Liver (tissue), 9 donors: ENCODE results near the gene PCDHB6. TPM values are rescaled to one million over a fixed set of nuclear protein-coding genes. Genes with fewer than 3 reads are reported as not detected.
"Not testable (repeated sequence)": the region's sequence is repeated elsewhere in the genome, so short reads cannot be mapped to it uniquely, and the experiment has no call there.

Source experiments
- DNase-seq: peaks from one replicate; pipeline ENCODE4 v3.0.0-alpha.2; 2017; ENCODE audit warnings: low spot score
- H3K27ac ChIP-seq, 2 donors: one replicate each; pipeline ENCODE4 v1.7.0; 2013; ENCODE audit warnings: inconsistent platforms in 2 of 2, low read length in 2 of 2, control low read depth in 1 of 2, low read depth in 1 of 2, mild to moderate bottlenecking in 1 of 2
- H3K27me3 ChIP-seq, 4 donors: one replicate each; pipeline versions ENCODE4 v1.6.1 to v1.7.0; 2013; ENCODE audit warnings: low read length in 3 of 4, inconsistent platforms in 1 of 4, mild to moderate bottlenecking in 1 of 4, moderate library complexity in 1 of 4; ENCODE audit not compliant: control insufficient read depth in 4 of 4, insufficient read depth in 4 of 4
- H3K36me3 ChIP-seq, 4 donors: one replicate each; pipeline versions ENCODE4 v1.6.1 to v1.7.0; 2013; ENCODE audit warnings: low read length in 3 of 4, mild to moderate bottlenecking in 3 of 4, low read depth in 1 of 4, moderate library complexity in 1 of 4; ENCODE audit not compliant: control insufficient read depth in 4 of 4, insufficient read depth in 3 of 4
- H3K4me1 ChIP-seq, 4 donors: one replicate each; pipeline versions ENCODE4 v1.6.1 to v1.7.0; 2013; ENCODE audit warnings: low read length in 3 of 4, mild to moderate bottlenecking in 3 of 4, moderate library complexity in 1 of 4; ENCODE audit not compliant: control insufficient read depth in 4 of 4, insufficient read depth in 4 of 4
- H3K4me3 ChIP-seq, 3 donors: one replicate each; pipeline versions ENCODE4 v1.6.1 to v1.7.0; 2013; ENCODE audit warnings: low read length in 3 of 3, control low read depth in 1 of 3, low read depth in 1 of 3, mild to moderate bottlenecking in 1 of 3
- H3K9ac ChIP-seq, 2 donors: one replicate each; pipeline ENCODE4 v1.7.0; 2013; ENCODE audit warnings: low read length in 2 of 2, mild to moderate bottlenecking in 2 of 2, moderate library complexity in 2 of 2, control low read depth in 1 of 2, low read depth in 1 of 2
- H3K9me3 ChIP-seq, 4 donors: one replicate each; pipeline versions ENCODE4 v1.6.1 to v1.7.0; 2013; ENCODE audit warnings: low read length in 3 of 4; ENCODE audit not compliant: control insufficient read depth in 4 of 4
- ATF3 ChIP-seq: IDR thresholded peaks from 2 replicates; pipeline ENCODE4 v1.6.1; 2016; ENCODE audit warnings: antibody characterized with exemption
- CTCF ChIP-seq: fragments of 150-350 bp; IDR thresholded peaks from 2 replicates; pipeline ENCODE4 v1.5.1; 2017; ENCODE audit warnings: improper control_type of control experiment, low read depth, low read length; ENCODE audit not compliant: missing input control
- EGR1 ChIP-seq, 2 donors: IDR thresholded peaks; 2 replicates each; pipeline ENCODE4 v1.6.1; 2016 to 2018; ENCODE audit warnings: antibody characterized with exemption in 2 of 2, low read depth in 2 of 2
- FOXA1 ChIP-seq: IDR thresholded peaks from 2 replicates; pipeline ENCODE4 v1.6.1; 2016; ENCODE audit warnings: antibody characterized with exemption
- FOXA2 ChIP-seq: IDR thresholded peaks from 2 replicates; pipeline ENCODE4 v1.6.1; 2016; ENCODE audit warnings: antibody characterized with exemption
- GABPA ChIP-seq, 2 donors: IDR thresholded peaks in 1 of 2; conservative IDR thresholded peaks in 1 of 2; 2 replicates each; pipeline ENCODE4 v1.6.1; 2016; ENCODE audit warnings: antibody characterized with exemption in 2 of 2, mild to moderate bottlenecking in 1 of 2, moderate library complexity in 1 of 2
- HNF4A ChIP-seq, 2 donors: conservative IDR thresholded peaks; 2 replicates each; pipeline ENCODE4 v1.6.1; 2016; ENCODE audit warnings: antibody characterized with exemption in 2 of 2, mild to moderate bottlenecking in 2 of 2
- HNF4G ChIP-seq: IDR thresholded peaks from 2 replicates; pipeline ENCODE4 v1.6.1; 2016; ENCODE audit warnings: antibody characterized with exemption
- JUND ChIP-seq, 2 donors: IDR thresholded peaks; 2 replicates each; pipeline ENCODE4 v1.6.1; 2016; ENCODE audit warnings: antibody characterized with exemption in 2 of 2
- MAX ChIP-seq: IDR thresholded peaks from 2 replicates; pipeline ENCODE4 v1.6.1; 2016; ENCODE audit warnings: antibody characterized with exemption
- NR2F2 ChIP-seq: IDR thresholded peaks from 2 replicates; pipeline ENCODE4 v1.6.1; 2016; ENCODE audit warnings: antibody characterized with exemption
- RAD21 ChIP-seq, 2 donors: IDR thresholded peaks; 2 replicates each; pipeline ENCODE4 v1.6.1; 2016; ENCODE audit warnings: antibody characterized with exemption in 2 of 2, mild to moderate bottlenecking in 2 of 2
- RXRA ChIP-seq, 2 donors: IDR thresholded peaks; 2 replicates each; pipeline ENCODE4 v1.6.1; 2017 to 2018; ENCODE audit warnings: antibody characterized with exemption in 2 of 2, mild to moderate bottlenecking in 1 of 2
- SP1 ChIP-seq: IDR thresholded peaks from 2 replicates; pipeline ENCODE4 v1.6.1; 2018; ENCODE audit warnings: antibody characterized with exemption, mild to moderate bottlenecking
- TAF1 ChIP-seq: conservative IDR thresholded peaks from 2 replicates; pipeline ENCODE4 v1.6.1; 2016; ENCODE audit warnings: antibody characterized with exemption, mild to moderate bottlenecking
- YY1 ChIP-seq: IDR thresholded peaks from 2 replicates; pipeline ENCODE4 v1.6.1; 2016; ENCODE audit warnings: antibody characterized with exemption, mild to moderate bottlenecking
- ZBTB33 ChIP-seq: IDR thresholded peaks from 2 replicates; pipeline ENCODE4 v1.6.1; 2016; ENCODE audit warnings: antibody characterized with exemption
- WGBS: extraction: QIAGEN DNeasy Blood & Tissue Kit; methylation state at CpG from one replicate; pipeline ENCODE4 v1.1.7; 2013; 5-methylcytosine and 5-hydroxymethylcytosine counted together
- polyA plus RNA-seq, 2 donors: library from polyadenylated mRNA; stranded (reverse) in 1 of 2; unstranded in 1 of 2; fragments of 200-250 nt in 1 of 2; fragments of >200 nt in 1 of 2; fragmentation: Nextera tagmentation in 1 of 2; extraction: Ambion mirVana in 1 of 2; gene quantifications; one replicate each; pipeline versions ENCODE4 v1.2.1 to v1.2.3, GENCODE V29; 2013 to 2015
- total RNA-seq, 2 donors: library from RNA; depleted of rRNA; stranded (reverse); fragments of >200 nt; gene quantifications; one replicate each; pipeline ENCODE4 v1.2.3, GENCODE V29; 2014
- TF ChIP-seq, protein P1 (sequence below): IDR thresholded peaks from 2 replicates; pipeline ENCODE4 v1.6.1; 2016; ENCODE audit warnings: antibody characterized with exemption, mild to moderate bottlenecking
- donor health status: healthy.
- donor health status: healthy.
- donor health status: healthy.
- donor health status: healthy.
- donor health status: healthy.

The PCDHB6 gene
- total and polyA plus RNA-seq, 4 donors: 0.04 to 0.06 (median 0.05) TPM; not detected in 1

GRCh38 chr5:141121563-141121962, 28.3 kb upstream of the PCDHB6 start, which contains the start of gene PCDHB4 (continued):
- TF ChIP-seq ZBTB33: no peak
- no peak for TF ChIP-seq GABPA (IDR thresholded peaks at IDR 0.05 in 1 of 2, conservative IDR thresholded peaks at IDR 0.05 in 1 of 2)

- Histone ChIP-seq H3K4me1 (no peaks in the 10 kb centered on the region), H3K36me3 (no peaks in the 10 kb centered on the region), H3K9me3 (peaks cover 4 to 20% (median 9%) of the 10 kb centered on the region in 4 donors), H3K4me3 (peak overlapping the region in 2 of 3 donors; percentile 9 to 16), H3K27ac (no peak overlapping the region), H3K27me3 (peaks cover 0 to 6% (median 4%) of the 10 kb centered on the region in 4 donors), H3K9ac (no peak overlapping the region)
- DNase-seq: no peak
- TF ChIP-seq YY1 (no peak), GABPA (IDR thresholded peaks at IDR 0.05 in 1 of 2, conservative IDR thresholded peaks at IDR 0.05 in 1 of 2) (no peak), TAF1 (no peak), HNF4G (no peak), ZBTB33 (no peak), SP1 (no peak), JUND (IDR thresholded peaks at IDR 0.05) (no peak), FOXA2 (no peak), RAD21 (IDR thresholded peaks at IDR 0.05) (no peak), MAX (no peak), EGR1 (IDR thresholded peaks at IDR 0.05; ENCODE audit: low read depth in 2 of 2) (no peak), HNF4A (conservative IDR thresholded peaks at IDR 0.05) (no peak), CTCF (no peak), ATF3 (no peak), FOXA1 (no peak), RXRA (IDR thresholded peaks at IDR 0.05) (no peak), NR2F2 (no peak)
- TF ChIP-seq, protein P1, sequence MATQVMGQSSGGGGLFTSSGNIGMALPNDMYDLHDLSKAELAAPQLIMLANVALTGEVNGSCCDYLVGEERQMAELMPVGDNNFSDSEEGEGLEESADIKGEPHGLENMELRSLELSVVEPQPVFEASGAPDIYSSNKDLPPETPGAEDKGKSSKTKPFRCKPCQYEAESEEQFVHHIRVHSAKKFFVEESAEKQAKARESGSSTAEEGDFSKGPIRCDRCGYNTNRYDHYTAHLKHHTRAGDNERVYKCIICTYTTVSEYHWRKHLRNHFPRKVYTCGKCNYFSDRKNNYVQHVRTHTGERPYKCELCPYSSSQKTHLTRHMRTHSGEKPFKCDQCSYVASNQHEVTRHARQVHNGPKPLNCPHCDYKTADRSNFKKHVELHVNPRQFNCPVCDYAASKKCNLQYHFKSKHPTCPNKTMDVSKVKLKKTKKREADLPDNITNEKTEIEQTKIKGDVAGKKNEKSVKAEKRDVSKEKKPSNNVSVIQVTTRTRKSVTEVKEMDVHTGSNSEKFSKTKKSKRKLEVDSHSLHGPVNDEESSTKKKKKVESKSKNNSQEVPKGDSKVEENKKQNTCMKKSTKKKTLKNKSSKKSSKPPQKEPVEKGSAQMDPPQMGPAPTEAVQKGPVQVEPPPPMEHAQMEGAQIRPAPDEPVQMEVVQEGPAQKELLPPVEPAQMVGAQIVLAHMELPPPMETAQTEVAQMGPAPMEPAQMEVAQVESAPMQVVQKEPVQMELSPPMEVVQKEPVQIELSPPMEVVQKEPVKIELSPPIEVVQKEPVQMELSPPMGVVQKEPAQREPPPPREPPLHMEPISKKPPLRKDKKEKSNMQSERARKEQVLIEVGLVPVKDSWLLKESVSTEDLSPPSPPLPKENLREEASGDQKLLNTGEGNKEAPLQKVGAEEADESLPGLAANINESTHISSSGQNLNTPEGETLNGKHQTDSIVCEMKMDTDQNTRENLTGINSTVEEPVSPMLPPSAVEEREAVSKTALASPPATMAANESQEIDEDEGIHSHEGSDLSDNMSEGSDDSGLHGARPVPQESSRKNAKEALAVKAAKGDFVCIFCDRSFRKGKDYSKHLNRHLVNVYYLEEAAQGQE: no peak
- WGBS: 35% methylated on average over 12 of the region's 12 CpGs
These were observed 27.9 kb upstream of the PCDHB6 start for GRCh38 chr5:141121985-141122384.

DNA sequence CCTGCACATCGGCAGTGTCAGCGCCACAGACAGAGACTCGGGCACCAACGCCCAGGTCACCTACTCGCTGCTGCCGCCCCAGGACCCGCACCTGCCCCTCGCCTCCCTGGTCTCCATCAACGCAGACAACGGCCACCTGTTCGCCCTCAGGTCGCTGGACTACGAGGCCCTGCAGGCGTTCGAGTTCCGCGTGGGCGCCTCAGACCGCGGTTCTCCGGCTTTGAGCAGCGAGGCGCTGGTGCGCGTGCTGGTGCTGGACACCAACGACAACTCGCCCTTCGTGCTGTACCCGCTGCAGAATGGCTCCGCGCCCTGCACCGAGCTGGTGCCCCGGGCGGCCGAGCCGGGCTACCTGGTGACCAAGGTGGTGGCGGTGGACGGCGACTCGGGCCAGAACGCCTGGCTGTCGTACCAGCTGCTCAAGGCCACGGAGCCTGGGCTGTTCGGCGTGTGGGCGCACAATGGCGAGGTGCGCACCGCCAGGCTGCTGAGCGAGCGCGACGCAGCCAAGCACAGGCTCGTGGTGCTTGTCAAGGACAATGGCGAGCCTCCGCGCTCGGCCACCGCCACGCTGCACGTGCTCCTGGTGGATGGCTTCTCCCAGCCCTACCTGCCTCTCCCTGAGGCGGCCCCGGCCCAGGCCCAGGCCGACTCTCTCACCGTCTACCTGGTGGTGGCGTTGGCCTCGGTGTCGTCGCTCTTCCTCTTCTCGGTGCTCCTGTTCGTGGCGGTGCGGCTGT, 26.3 kb upstream of the PCDHB6 start:
- DNase-seq, H3K27ac ChIP-seq, H3K4me3 ChIP-seq, H3K27me3 ChIP-seq, H3K9ac ChIP-seq, H3K36me3 ChIP-seq, H3K4me1 ChIP-seq: not testable (repeated sequence)
- 33% methylated on average over 64 of the region's 73 CpGs for WGBS
- H3K9me3 ChIP-seq: peaks cover 4 to 19% (median 9%) of the 10 kb centered on the region in 4 donors
